H1 (cell line): ENCODE data around the gene ARFGAP3. TPM values are rescaled to one million over a fixed set of nuclear protein-coding genes. Genes with fewer than 3 reads are reported as not detected.

Experiments used
- ATF2 ChIP-seq: IDR thresholded peaks from 2 replicates; pipeline ENCODE4 v1.6.1; 2012; ENCODE audit warnings: low read length, inconsistent platforms
- BRCA1 ChIP-seq: IDR thresholded peaks from 2 replicates; pipeline ENCODE4 v1.6.1; 2012; ENCODE audit warnings: low read depth, low read length, improper control_type of control experiment
- CBX8 ChIP-seq: fragments of 300-800, 300-1000 bp; sonication (generic); IDR thresholded peaks from 2 replicates; pipeline ENCODE4 v1.7.1; 2016; ENCODE audit warnings: low read depth, low read length, borderline replicate concordance
- CHD7 ChIP-seq: fragments of 300-600 bp; sonication (generic); IDR thresholded peaks from 2 replicates; pipeline ENCODE4 v1.7.1; 2012; ENCODE audit warnings: low read length, moderate library complexity, mild to moderate bottlenecking, inconsistent platforms; ENCODE audit not compliant: insufficient replicate concordance
- E2F6 ChIP-seq: IDR thresholded peaks from 2 replicates; pipeline ENCODE4 v1.6.1; 2012; ENCODE audit warnings: inconsistent platforms
- HDAC6 ChIP-seq: IDR thresholded peaks from one replicate; pipeline ENCODE4 v1.7.1; 2012; ENCODE audit warnings: low read depth, mild to moderate bottlenecking, inconsistent platforms, low read length, moderate library complexity
- POLR2A ChIP-seq, 2 experiments: IDR thresholded peaks; 1 replicate in 1 of 2; 2 replicates in 1 of 2; pipeline ENCODE4 v1.6.1; 2011; ENCODE audit warnings: low read depth in 2 of 2, low read length in 2 of 2, mild to moderate bottlenecking in 2 of 2; ENCODE audit errors: control extremely low read depth in 1 of 2
- TAF7 ChIP-seq: optimal IDR thresholded peaks from 2 replicates; pipeline ENCODE3; 2011; ENCODE audit warnings: low read depth, mild to moderate bottlenecking, inconsistent platforms, low read length, moderate library complexity, borderline replicate concordance
- polyA plus RNA-seq, 7 experiments: library from polyadenylated mRNA; depleted of rRNA in 3 of 7; stranded (reverse) in 5 of 7; unstranded in 2 of 7; fragments of >200 nt in 5 of 7; fragments of 200-250 nt in 2 of 7; gene quantifications; 1 replicate in 5 of 7; 2 replicates in 1 of 7; 4 replicates in 1 of 7; pipeline versions ENCODE4 v1.2.1 to v1.2.3, GENCODE V29; 2011 to 2013; ENCODE audit warnings: missing spikeins in 2 of 7, mixed read lengths in 2 of 7
- total RNA-seq: library from RNA; stranded (reverse); fragmentation: NEBNext Ultra II Directional; extraction: Animal tissue kit (Norgen Biotek cat#: 25700); gene quantifications from 2 replicates; pipeline ENCODE4 v1.2.1, GENCODE V29; 2021

The ARFGAP3 gene
- total and polyA plus RNA-seq, 2 of the 8 experiments (the other 6 are each of a cell fraction or from before 2014, with no cell fraction given) = 9.7 to 16.0 TPM

- TF ChIP-seq CHD7 = no peak
- no peak for TF ChIP-seq ATF2
- no peak for TF ChIP-seq BRCA1
- TF ChIP-seq E2F6 = no peak
- no peak for TF ChIP-seq HDAC6
- TF ChIP-seq POLR2A (IDR thresholded peaks at IDR 0.05; ENCODE audit: control extremely low read depth in 1 of 2, low read depth in 2 of 2, low read length in 2 of 2) = no peak
- no peak for TF ChIP-seq TAF7
- TF ChIP-seq CBX8 = no peak
These were observed 42.5 kb downstream of the ARFGAP3 start (continued) for GRCh38 chr22:42814616-42815015.
